Activated naive CD8-positive, alpha-beta T cell treated with anti-CD3 and anti-CD28 coated beads, Interleukin-2, amount 10 ng/mL, durations not matched to agents 7 days and 5 days (primary cell): ENCODE measurements around the gene SH3GL3. TPM values are rescaled to one million over a fixed set of nuclear protein-coding genes. Genes with fewer than 3 reads are reported as not detected.

Experiments
- ATAC-seq: fragments of 150-1000 bp; cut with Tn5 transposase; one replicate; pipeline ENCODE4 v1.10.0; 2021; ENCODE audit warnings: low read depth, moderate library complexity
- POLR2A ChIA-PET: fragments of 350-600 bp; sonication (Branson Sonifier 250); formaldehyde crosslinking; loops from one replicate; lab custom pipeline; 2021; ENCODE audit warnings: antibody characterized with exemption; lab: Charles Lee
- DNase-seq: peaks from one replicate; pipeline ENCODE4 v3.0.0; 2021
- H3K27ac Mint-ChIP-seq: one replicate; pipeline ENCODE4 v1.8.0; 2022; ENCODE audit warnings: mild to moderate bottlenecking, mixed read lengths
- H3K27me3 Mint-ChIP-seq: one replicate; pipeline ENCODE4 v1.8.0; 2022; ENCODE audit warnings: mild to moderate bottlenecking, moderate library complexity, mixed read lengths
- H3K36me3 Mint-ChIP-seq: one replicate; pipeline ENCODE4 v1.8.0; 2021; ENCODE audit warnings: mild to moderate bottlenecking, mixed read lengths
- H3K4me1 Mint-ChIP-seq: one replicate; pipeline ENCODE4 v1.8.0; 2021; ENCODE audit warnings: mixed read lengths
- H3K4me3 Mint-ChIP-seq: one replicate; pipeline ENCODE4 v1.8.0; 2022; ENCODE audit warnings: mild to moderate bottlenecking, moderate library complexity, mixed read lengths
- H3K9me3 Mint-ChIP-seq: one replicate; pipeline ENCODE4 v1.8.0; 2021; ENCODE audit warnings: mixed read lengths
- total RNA-seq, 2 experiments: library from RNA; stranded (reverse); gene quantifications; one replicate each; pipeline ENCODE4 v1.2.3, GENCODE V29; 2021

Gene SH3GL3
- total RNA-seq, 2 experiments from 2014 or later, result not detected

DNA sequence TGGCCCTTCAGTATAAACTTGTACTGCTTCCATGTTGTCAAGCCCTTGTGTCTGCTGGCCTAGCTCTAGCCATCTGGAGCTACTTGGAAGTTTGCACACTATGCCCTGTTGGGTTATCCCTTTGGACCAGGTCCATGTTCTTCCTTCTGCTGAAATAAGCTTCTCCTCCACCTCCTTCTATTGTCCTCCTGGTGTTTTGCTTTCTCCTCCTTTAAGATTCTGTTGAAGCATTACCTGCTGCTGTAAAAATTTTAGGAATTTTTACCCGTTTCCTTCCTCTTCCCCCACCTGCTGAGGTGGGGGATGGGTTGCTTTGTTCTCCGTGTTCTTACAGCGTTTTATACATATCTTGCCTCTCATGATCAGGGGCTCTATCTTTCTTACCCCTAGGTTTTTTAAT, 51.7 kb downstream of the SH3GL3 start:
- no peak for ATAC-seq

DNA sequence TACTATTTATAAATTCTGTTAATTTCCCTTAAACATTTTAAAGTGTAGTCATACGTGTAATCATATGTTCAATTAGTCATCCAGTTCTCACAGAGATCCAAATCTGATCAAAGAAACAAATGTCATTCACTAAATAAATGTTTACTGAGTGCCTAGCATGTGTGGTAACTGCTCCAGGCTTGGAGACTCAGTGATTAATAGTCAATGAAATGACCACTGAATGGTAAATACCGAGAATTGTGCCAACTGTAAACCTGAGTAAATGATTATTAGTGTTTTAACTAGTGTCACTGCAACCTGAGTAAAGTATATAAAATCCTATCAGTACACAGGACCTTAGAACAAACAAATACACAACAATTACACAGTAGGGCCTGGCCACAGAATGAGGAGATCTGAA, 52.3 kb downstream of the SH3GL3 start:
- H3K4me3 Mint-ChIP-seq, result no peak overlapping the region
- H3K4me1 Mint-ChIP-seq, result peaks cover 1% of the 10 kb centered on the region
- no peak overlapping the region for H3K27ac Mint-ChIP-seq
- POLR2A ChIA-PET, result no interaction called here
- H3K9me3 Mint-ChIP-seq, result peaks cover 1% of the 10 kb centered on the region
- DNase-seq (no peak), ATAC-seq (no peak)
- H3K27me3 Mint-ChIP-seq, result no peaks in the 10 kb centered on the region
- H3K36me3 Mint-ChIP-seq, result no peaks in the 10 kb centered on the region

More for the DNA sequence above, 51.7 kb downstream of the SH3GL3 start:
- H3K9me3 Mint-ChIP-seq, result peaks cover 1% of the 10 kb centered on the region
- H3K4me3 Mint-ChIP-seq, result no peak overlapping the region
- H3K27ac Mint-ChIP-seq, result no peak overlapping the region
- no peaks in the 10 kb centered on the region for H3K27me3 Mint-ChIP-seq
- H3K4me1 Mint-ChIP-seq, result peaks cover 1% of the 10 kb centered on the region
- no peaks in the 10 kb centered on the region for H3K36me3 Mint-ChIP-seq
- no peak for DNase-seq
- POLR2A ChIA-PET, result no interaction called here

DNA sequence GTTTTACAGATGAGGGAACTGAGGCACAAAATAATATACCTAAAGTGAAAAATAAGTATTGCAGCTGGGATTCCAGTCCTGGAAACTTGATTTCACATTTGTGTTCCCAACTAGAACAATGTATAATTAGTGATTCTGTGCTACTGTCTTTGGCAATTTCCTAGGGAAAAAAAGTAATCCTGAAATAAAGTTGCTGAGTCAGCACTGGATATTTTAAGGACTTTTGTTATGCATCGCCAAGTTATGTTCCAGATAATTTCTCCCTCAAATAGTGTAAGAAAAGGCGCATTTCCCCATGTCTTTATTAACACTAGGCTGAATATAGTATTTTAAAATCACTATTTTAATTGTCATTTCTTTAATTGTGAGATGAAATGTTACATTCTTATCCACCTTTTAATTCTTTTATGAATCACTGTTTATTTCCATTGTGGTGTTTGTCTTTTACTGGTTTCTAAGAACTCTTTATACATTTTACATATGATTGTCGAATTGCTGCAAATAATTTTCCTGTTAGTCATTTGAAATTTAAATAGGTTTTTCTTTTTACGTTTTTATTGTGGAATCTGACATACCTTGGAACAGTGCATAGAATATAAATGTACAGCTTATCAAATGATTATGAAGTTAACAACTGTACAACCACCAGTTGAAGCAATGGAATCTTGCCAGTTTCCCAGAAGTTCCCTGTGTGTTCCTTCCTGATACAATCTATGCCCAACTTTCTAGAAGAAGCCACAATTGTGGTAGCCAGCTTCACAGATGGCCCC, 56.6 kb downstream of the SH3GL3 start:
- no peak overlapping the region for H3K27ac Mint-ChIP-seq
- no peaks in the 10 kb centered on the region for H3K4me1 Mint-ChIP-seq
- no peak for DNase-seq
- POLR2A ChIA-PET, result no interaction called here
- no peaks in the 10 kb centered on the region for H3K27me3 Mint-ChIP-seq
- H3K4me3 Mint-ChIP-seq, result no peak overlapping the region
- ATAC-seq, result no peak
- no peaks in the 10 kb centered on the region for H3K9me3 Mint-ChIP-seq
- H3K36me3 Mint-ChIP-seq, result no peaks in the 10 kb centered on the region

DNA sequence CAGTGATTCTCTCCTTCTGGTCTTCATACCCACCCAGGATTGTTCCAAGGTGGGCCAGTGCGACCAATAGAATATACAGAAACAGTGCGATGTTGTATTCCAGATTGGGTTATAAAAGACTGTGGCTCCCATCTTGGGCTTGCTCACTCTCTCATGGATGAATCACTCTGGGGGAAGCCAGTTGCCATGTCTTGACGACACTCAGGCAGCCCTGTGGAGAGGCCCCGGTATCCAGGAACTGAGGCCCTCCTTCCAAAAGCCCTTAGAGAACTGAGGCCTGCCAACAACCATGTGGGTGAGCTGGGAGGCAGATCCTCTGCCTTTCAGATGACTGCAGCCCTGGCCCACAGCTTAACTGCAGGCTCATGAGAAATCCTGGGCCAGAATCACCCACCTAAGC, 57.2 kb downstream of the SH3GL3 start:
- Mint-ChIP-seq H3K4me1 (no peaks in the 10 kb centered on the region), H3K27me3 (no peaks in the 10 kb centered on the region), H3K27ac (no peak overlapping the region), H3K36me3 (no peaks in the 10 kb centered on the region), H3K4me3 (no peak overlapping the region), H3K9me3 (no peaks in the 10 kb centered on the region)
- POLR2A ChIA-PET, result no interaction called here
- ATAC-seq (no peak), DNase-seq (no peak)

DNA sequence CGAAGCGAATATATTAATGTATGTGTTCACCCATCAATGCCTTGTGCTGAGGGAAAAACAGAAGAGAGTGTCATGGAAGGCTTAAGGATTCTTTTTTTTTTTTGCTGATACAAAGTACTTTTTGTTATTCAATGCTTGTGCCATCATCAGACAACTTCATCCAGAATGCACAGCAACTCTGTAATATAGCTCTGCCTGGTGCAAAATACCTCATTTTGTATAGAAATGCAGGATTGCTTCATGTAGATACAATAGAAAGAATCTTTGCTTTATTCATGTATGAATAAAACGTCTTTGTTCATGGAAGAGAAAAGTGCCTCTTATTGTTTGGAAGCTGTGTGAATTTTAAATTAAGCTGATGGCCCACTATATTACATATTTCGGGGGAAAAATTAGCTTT, 62.9 kb downstream of the SH3GL3 start:
- no peaks in the 10 kb centered on the region for H3K4me1 Mint-ChIP-seq
- H3K4me3 Mint-ChIP-seq, result no peak overlapping the region
- no peaks in the 10 kb centered on the region for H3K27me3 Mint-ChIP-seq
- H3K36me3 Mint-ChIP-seq, result no peaks in the 10 kb centered on the region
- ATAC-seq, result no peak
- no peaks in the 10 kb centered on the region for H3K9me3 Mint-ChIP-seq
- POLR2A ChIA-PET, result no interaction called here
- H3K27ac Mint-ChIP-seq, result no peak overlapping the region
- DNase-seq, result no peak

DNA sequence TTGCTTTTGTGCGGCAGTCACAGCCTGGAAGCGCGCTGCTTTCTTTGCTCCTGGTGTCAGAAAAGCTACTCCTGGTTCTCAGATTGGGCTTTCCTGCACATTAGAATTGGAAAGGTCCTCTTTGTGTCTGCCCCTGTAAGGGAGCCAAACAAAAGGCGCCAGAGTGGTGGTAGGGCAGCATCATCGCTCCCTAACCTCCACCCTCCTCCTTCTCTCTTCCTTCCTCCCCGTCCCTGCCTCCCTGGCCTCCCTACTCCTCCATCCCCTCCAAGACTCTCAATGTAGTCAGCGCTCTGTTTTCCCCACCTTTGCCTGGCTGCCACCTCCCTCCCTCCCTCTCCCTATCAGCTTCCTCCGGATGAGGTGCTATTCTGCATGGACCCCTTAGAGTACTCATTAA, 65.3 kb downstream of the SH3GL3 start:
- ATAC-seq (no peak), DNase-seq (no peak)
- no peak overlapping the region for H3K27ac Mint-ChIP-seq
- H3K36me3 Mint-ChIP-seq, result no peaks in the 10 kb centered on the region
- no peaks in the 10 kb centered on the region for H3K27me3 Mint-ChIP-seq
- H3K4me1 Mint-ChIP-seq, result no peaks in the 10 kb centered on the region
- H3K4me3 Mint-ChIP-seq, result no peak overlapping the region
- POLR2A ChIA-PET, result no interaction called here
- H3K9me3 Mint-ChIP-seq, result no peaks in the 10 kb centered on the region

DNA sequence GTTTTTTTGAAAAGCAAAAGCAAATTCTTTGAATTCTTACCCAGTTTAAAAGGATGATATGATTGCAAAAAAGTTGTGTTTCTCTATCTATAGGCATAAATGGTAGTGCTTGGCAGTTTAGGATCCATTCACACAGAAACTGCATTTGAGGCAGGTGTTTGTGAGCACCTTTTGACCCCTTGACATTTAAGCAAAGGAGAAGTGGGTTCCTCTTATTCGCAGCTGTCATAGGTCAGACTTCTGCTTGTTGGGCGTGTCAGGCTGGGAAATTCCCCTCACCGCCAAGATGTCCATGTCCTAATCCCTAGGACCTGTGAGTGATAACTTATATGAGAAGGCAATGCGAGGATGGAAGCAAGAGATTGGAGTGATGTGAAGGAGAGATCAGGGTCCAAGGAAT, 67.4 kb downstream of the SH3GL3 start:
- POLR2A ChIA-PET, result no interaction called here
- H3K27ac Mint-ChIP-seq, result no peak overlapping the region
- no peaks in the 10 kb centered on the region for H3K4me1 Mint-ChIP-seq
- H3K9me3 Mint-ChIP-seq, result peaks cover 2% of the 10 kb centered on the region
- DNase-seq (no peak), ATAC-seq (no peak)
- H3K36me3 Mint-ChIP-seq, result no peaks in the 10 kb centered on the region
- no peaks in the 10 kb centered on the region for H3K27me3 Mint-ChIP-seq
- H3K4me3 Mint-ChIP-seq, result no peak overlapping the region

DNA sequence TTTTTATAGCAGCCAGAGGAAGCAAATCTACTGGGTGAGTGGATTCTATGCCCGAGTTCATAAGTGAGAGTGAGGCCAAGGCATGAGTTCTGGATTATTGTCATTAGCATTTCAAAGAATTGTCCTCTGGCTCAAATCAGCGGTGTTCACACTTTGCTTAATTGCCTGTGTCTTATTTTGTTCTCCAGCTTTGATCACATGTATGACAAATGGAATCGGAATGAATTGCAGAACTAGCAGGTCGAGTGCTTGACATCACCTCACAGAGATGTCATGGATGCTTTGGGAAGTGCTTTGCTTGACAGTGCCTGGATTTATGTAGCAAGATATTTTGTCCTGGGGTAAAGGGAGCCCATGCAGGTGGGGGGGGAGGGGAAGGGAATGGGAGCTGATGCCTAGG, 68.0 kb downstream of the SH3GL3 start:
- POLR2A ChIA-PET, result no interaction called here
- Mint-ChIP-seq H3K4me1 (no peaks in the 10 kb centered on the region), H3K27me3 (no peaks in the 10 kb centered on the region), H3K9me3 (peaks cover 2% of the 10 kb centered on the region), H3K27ac (no peak overlapping the region), H3K4me3 (no peak overlapping the region), H3K36me3 (no peaks in the 10 kb centered on the region)
- DNase-seq (no peak), ATAC-seq (no peak)

DNA sequence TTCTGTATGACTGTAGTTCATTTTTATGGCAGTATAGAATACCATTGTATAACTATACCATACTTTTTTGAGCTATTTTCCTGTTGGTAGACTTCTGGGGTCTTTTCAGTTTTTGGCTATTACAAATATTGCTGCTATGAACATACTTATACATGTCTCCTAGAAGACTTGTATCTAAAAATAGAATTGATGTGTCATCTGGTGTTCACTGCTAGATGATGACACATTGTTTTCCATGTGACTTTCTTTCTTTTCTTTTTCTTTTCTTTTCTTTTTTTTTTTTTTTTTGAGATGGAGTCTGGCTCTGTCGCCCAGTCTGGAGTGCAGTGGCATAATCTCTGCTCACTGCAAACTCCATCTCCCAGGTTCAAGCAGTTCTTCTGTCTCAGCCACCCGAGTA, 69.8 kb downstream of the SH3GL3 start:
- no peak for ATAC-seq
- Mint-ChIP-seq H3K27ac (no peak overlapping the region), H3K4me3 (no peak overlapping the region), H3K4me1 (no peaks in the 10 kb centered on the region), H3K9me3 (peaks cover 2% of the 10 kb centered on the region), H3K27me3 (no peaks in the 10 kb centered on the region), H3K36me3 (no peaks in the 10 kb centered on the region)
- POLR2A ChIA-PET, result no interaction called here
- DNase-seq, result no peak

DNA sequence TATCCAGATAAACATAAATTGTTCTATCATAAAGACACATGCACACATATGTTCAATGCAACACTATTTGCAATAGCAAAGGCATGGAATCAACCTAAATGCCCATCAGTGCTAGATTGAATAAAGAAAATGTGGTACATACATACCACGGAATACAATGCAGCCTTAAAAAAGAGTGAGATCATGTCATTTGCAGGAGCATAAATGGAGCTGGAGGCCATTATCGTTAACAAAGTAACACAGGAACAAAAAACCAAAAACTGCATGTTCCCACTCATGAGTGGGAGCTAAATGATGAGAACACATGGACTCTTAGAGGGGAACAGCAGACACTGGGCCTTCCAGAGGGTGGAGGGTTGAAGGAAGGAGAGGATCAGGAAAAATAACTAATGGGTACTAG, 79.2 kb downstream of the SH3GL3 start:
- H3K4me3 Mint-ChIP-seq, result no peak overlapping the region
- no peaks in the 10 kb centered on the region for H3K4me1 Mint-ChIP-seq
- no peaks in the 10 kb centered on the region for H3K36me3 Mint-ChIP-seq
- DNase-seq, result no peak
- no peak overlapping the region for H3K27ac Mint-ChIP-seq
- no peaks in the 10 kb centered on the region for H3K27me3 Mint-ChIP-seq
- POLR2A ChIA-PET, result no interaction called here
- peaks cover 9% of the 10 kb centered on the region for H3K9me3 Mint-ChIP-seq
- ATAC-seq, result no peak

DNA sequence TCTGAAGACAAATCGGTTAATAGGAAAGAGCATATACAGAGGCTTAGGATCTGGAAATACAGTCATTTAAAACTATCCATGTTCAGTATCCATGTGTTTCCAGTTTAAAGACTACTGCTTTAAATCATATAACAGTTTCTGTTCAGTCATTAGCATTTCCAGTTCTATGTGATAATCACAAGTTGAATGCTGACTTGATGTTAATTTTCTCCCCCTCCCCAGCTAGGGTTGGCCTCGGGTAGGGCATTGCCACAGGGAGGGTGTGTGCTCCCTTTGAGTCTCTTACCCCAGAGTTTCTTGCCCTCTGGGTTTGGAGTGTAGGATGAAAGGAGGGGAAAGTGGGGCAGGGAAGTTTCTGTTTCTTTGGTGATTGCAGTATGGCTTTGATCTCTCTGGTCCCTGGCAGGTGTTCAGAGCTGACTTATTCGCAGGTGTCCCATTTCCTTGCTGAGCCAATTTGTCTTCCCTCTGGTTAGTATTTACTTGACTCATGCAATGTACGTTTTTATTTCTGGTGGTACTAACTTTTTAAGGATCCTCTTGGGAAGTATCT, 86.3 kb downstream of the SH3GL3 start:
- Mint-ChIP-seq H3K27ac (no peak overlapping the region), H3K9me3 (no peaks in the 10 kb centered on the region), H3K27me3 (peaks cover 2% of the 10 kb centered on the region), H3K4me3 (no peak overlapping the region), H3K36me3 (no peaks in the 10 kb centered on the region), H3K4me1 (no peaks in the 10 kb centered on the region)
- no peak for DNase-seq
- POLR2A ChIA-PET, result no interaction called here
- no peak for ATAC-seq

DNA sequence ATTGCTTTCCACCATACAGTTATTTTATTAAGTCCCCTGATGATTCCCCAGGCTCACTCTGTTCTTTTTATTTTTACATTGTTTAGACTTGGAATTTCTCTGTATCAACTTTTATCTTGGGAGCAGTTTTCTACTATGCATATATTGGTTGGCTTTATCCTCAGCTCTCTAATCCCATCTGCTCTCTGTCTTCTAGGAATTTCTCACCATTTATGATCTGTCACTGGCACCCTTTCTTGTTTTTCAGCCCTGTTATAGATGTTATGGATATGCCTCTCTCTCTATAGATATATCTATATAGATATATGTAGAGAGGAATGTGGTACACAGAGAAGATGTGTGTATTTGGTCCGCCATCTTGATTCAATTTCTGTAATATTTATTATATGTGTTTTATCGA, 90.5 kb downstream of the SH3GL3 start:
- H3K27ac Mint-ChIP-seq, result no peak overlapping the region
- no peak overlapping the region for H3K4me3 Mint-ChIP-seq
- DNase-seq (no peak), ATAC-seq (no peak)
- no peaks in the 10 kb centered on the region for H3K9me3 Mint-ChIP-seq
- POLR2A ChIA-PET, result no interaction called here
- peaks cover 2% of the 10 kb centered on the region for H3K27me3 Mint-ChIP-seq
- H3K36me3 Mint-ChIP-seq, result no peaks in the 10 kb centered on the region
- H3K4me1 Mint-ChIP-seq, result no peaks in the 10 kb centered on the region

DNA sequence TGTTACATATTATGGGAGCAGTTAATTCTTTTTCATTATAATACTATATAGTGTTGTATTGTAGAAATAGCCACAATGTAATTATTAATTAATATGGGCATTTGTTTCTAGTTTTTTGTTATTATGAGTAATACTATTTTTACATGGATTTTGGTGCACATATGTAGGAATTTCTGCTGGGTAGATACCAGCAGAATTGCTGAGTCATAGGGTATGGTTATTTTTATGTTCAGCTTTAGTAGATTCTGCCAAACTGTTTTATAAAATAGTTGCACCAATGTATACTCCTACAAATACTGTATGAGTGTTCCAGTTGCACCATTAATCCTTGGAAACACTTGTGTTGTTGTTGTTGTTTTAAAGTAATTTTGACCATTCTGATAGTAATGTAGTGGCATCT, 91.5 kb downstream of the SH3GL3 start:
- DNase-seq (no peak), ATAC-seq (no peak)
- no peak overlapping the region for H3K27ac Mint-ChIP-seq
- H3K4me1 Mint-ChIP-seq, result no peaks in the 10 kb centered on the region
- H3K4me3 Mint-ChIP-seq, result no peak overlapping the region
- peaks cover 7% of the 10 kb centered on the region for H3K27me3 Mint-ChIP-seq
- no peaks in the 10 kb centered on the region for H3K9me3 Mint-ChIP-seq
- no peaks in the 10 kb centered on the region for H3K36me3 Mint-ChIP-seq
- POLR2A ChIA-PET, result no interaction called here

DNA sequence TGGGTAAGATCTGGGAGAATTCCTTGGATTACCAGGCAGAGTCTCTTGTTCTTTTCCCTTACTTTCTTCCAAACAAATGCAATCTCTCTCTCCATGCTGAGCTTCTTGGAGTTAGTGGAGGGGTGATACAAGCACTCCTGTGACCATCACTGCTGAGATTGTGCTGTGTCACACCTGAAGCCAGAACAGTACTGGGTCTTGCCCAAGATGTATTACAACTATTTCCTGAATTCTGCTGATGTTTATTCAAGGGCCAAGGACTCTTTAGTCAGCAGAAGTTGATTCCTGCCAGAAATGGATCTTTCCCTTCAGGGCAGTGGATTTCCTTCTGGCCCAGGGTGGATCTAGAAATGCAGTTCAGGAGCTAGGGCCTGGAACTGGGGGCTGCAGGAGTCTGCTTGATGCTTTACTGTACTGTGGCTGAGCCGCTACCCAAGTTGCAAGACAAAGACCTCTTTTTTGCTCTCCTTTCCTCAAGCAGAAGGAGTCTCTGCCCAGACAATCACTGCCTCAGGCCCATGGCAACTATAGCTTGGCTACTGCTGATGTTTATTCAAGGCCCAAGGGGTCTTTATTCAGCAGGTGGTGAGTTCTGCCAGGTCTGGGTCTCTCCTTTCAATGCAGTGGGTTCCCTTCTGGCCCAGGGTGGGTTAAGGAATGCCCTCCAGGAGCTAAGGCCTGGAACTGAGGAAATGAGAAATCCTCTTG, 98.8 kb downstream of the SH3GL3 start:
- Mint-ChIP-seq H3K27me3 (peaks cover 12% of the 10 kb centered on the region), H3K27ac (no peak overlapping the region), H3K4me1 (no peaks in the 10 kb centered on the region), H3K9me3 (no peaks in the 10 kb centered on the region), H3K36me3 (no peaks in the 10 kb centered on the region), H3K4me3 (no peak overlapping the region)
- POLR2A ChIA-PET, result no interaction called here
- DNase-seq (no peak), ATAC-seq (no peak)
